ENCODE results near the gene RETN.

Gene RETN

GRCh38 chr19:7699417-7700401 lies 30.9 kb downstream of the RETN start:
- no peak for ATAC-seq
- TF ChIP-seq ZNF70 (CRISPR knock-in tag; IDR thresholded peaks at IDR 0.05) (no peak), GLIS3 (CRISPR knock-in tag; IDR thresholded peaks at IDR 0.05) (no peak), ISL1 (CRISPR knock-in tag; IDR thresholded peaks at IDR 0.05) (no peak), PPARA (CRISPR knock-in tag; IDR thresholded peaks at IDR 0.05; ENCODE audit: borderline replicate concordance) (no peak), POU6F1 (CRISPR knock-in tag; IDR thresholded peaks at IDR 0.05; ENCODE audit: borderline replicate concordance, low read depth) (no peak), ARNTL (CRISPR knock-in tag; IDR thresholded peaks at IDR 0.05; ENCODE audit: borderline replicate concordance, low read depth) (no peak), ZNF565 (CRISPR knock-in tag; conservative IDR thresholded peaks at IDR 0.05; ENCODE audit: low read depth) (no peak), BACH2 (CRISPR knock-in tag; IDR thresholded peaks at IDR 0.05; ENCODE audit: borderline replicate concordance) (no peak)

- ATAC-seq = no peak
- TF ChIP-seq ZNF70 (CRISPR knock-in tag; IDR thresholded peaks at IDR 0.05) (no peak), GLIS3 (CRISPR knock-in tag; IDR thresholded peaks at IDR 0.05) (no peak), CREB5 (CRISPR knock-in tag; IDR thresholded peaks at IDR 0.05; ENCODE audit: low read depth) (no peak), ESRRG (CRISPR knock-in tag; IDR thresholded peaks at IDR 0.05) (no peak), ZNF565 (CRISPR knock-in tag; conservative IDR thresholded peaks at IDR 0.05; ENCODE audit: low read depth) (no peak), TSHZ2 (CRISPR knock-in tag; IDR thresholded peaks at IDR 0.05) (no peak), TOX (CRISPR knock-in tag; IDR thresholded peaks at IDR 0.05; ENCODE audit: borderline replicate concordance) (no peak), ISL1 (CRISPR knock-in tag; IDR thresholded peaks at IDR 0.05) (no peak), CSRNP3 (CRISPR knock-in tag; IDR thresholded peaks at IDR 0.05) (no peak), ZFP30 (CRISPR knock-in tag; IDR thresholded peaks at IDR 0.05) (no peak), OSR1 (CRISPR knock-in tag; IDR thresholded peaks at IDR 0.05) (no peak), SNAI2 (CRISPR knock-in tag; IDR thresholded peaks at IDR 0.05) (no peak)
Observed at GRCh38 chr19:7701049-7701653, 32.3 kb downstream of the RETN start.

- TF ChIP-seq RARB (CRISPR knock-in tag; IDR thresholded peaks at IDR 0.05) (no peak), PPARA (CRISPR knock-in tag; IDR thresholded peaks at IDR 0.05; ENCODE audit: borderline replicate concordance) (no peak), ZFP30 (CRISPR knock-in tag; IDR thresholded peaks at IDR 0.05) (no peak), PATZ1 (CRISPR knock-in tag; IDR thresholded peaks at IDR 0.05; ENCODE audit: borderline replicate concordance) (no peak), TSHZ2 (CRISPR knock-in tag; IDR thresholded peaks at IDR 0.05) (no peak), SNAI2 (CRISPR knock-in tag; IDR thresholded peaks at IDR 0.05) (no peak), BACH2 (CRISPR knock-in tag; IDR thresholded peaks at IDR 0.05; ENCODE audit: borderline replicate concordance) (no peak), ZNF565 (CRISPR knock-in tag; conservative IDR thresholded peaks at IDR 0.05; ENCODE audit: low read depth) (no peak), ZNF8 (CRISPR knock-in tag; IDR thresholded peaks at IDR 0.05) (no peak), CREB5 (CRISPR knock-in tag; IDR thresholded peaks at IDR 0.05; ENCODE audit: low read depth) (no peak), ISL1 (CRISPR knock-in tag; IDR thresholded peaks at IDR 0.05) (no peak)
- ATAC-seq = no peak
Observed at GRCh38 chr19:7701654-7702457, 33.0 kb downstream of the RETN start, which contains the start of gene FCER2. Gene FCER2, minus strand, starts transcription at chr19:7702131. Its CDS starts 2,371 bp downstream, at chr19:7699760.

Data from SK-N-SH treated with all-trans-retinoic acid at 6 μM for 48 hours (cell line).